Suprapubic skin (tissue), 4 donors: ENCODE measurements around the gene TEAD1.

ENCODE experiments used
- EP300 ChIP-seq: sonication (generic); formaldehyde crosslinking; IDR thresholded peaks from one replicate; pipeline ENCODE4 v1.6.1; 2017; ENCODE audit warnings: antibody characterized with exemption
- POLR2A ChIP-seq, 2 donors: fragments of 450-650 bp; IDR thresholded peaks; one replicate each; pipeline ENCODE4 v1.6.1; 2017; ENCODE audit warnings: antibody characterized with exemption in 2 of 2, mild to moderate bottlenecking in 2 of 2, moderate library complexity in 2 of 2
- POLR2AphosphoS5 ChIP-seq, 3 donors: sonication (generic); formaldehyde crosslinking; IDR thresholded peaks; one replicate each; pipeline ENCODE4 v1.6.1; 2017; ENCODE audit warnings: antibody characterized with exemption in 3 of 3
- TF ChIP-seq, protein P1 (sequence below), 2 donors: fragments of 200-600 bp in 1 of 2; fragments of 450-650 bp in 1 of 2; sonication (generic) in 1 of 2; IDR thresholded peaks; one replicate each; pipeline ENCODE4 v1.5.1; 2016 to 2019; ENCODE audit warnings: antibody characterized with exemption in 2 of 2, mild to moderate bottlenecking in 1 of 2, moderate library complexity in 1 of 2

DNA sequence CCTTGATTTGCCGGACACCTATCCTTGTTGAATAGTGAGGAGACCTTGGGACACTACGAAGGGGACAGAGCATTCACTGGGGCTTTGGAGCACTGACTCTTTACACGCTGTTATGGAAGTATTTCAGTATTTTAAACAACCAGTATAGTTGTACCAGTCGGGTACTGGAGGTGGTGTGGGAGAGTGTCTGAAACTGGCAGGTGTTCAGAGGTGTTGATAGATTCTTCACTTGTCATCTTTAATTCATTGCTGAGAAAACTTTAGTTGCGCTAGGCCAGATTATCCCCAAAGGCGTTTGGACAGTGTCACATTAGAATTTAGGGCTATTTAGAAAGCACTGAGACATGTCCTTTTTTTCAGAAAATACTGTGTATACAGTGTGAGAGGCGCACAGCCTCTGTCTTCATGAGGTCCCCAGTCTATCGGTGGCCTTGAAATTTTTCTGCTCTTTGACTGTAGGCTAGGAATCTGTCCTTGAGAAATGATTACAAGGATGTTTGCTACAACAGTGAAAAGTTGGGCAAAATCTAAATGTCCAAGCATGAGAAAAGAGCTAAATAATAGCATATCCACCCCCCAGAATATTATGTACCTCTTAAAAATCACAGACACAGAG, 69.7 kb downstream of the TEAD1 start:
- TF ChIP-seq, protein P1, sequence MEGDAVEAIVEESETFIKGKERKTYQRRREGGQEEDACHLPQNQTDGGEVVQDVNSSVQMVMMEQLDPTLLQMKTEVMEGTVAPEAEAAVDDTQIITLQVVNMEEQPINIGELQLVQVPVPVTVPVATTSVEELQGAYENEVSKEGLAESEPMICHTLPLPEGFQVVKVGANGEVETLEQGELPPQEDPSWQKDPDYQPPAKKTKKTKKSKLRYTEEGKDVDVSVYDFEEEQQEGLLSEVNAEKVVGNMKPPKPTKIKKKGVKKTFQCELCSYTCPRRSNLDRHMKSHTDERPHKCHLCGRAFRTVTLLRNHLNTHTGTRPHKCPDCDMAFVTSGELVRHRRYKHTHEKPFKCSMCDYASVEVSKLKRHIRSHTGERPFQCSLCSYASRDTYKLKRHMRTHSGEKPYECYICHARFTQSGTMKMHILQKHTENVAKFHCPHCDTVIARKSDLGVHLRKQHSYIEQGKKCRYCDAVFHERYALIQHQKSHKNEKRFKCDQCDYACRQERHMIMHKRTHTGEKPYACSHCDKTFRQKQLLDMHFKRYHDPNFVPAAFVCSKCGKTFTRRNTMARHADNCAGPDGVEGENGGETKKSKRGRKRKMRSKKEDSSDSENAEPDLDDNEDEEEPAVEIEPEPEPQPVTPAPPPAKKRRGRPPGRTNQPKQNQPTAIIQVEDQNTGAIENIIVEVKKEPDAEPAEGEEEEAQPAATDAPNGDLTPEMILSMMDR (IDR thresholded peaks at IDR 0.05): no peak
- TF ChIP-seq POLR2A (IDR thresholded peaks at IDR 0.05): no peak
- TF ChIP-seq POLR2AphosphoS5 (IDR thresholded peaks at IDR 0.05): no peak
- TF ChIP-seq EP300: no peak
